K562 (cell line): ENCODE results near the gene COL1A1. TPM values are rescaled to one million over a fixed set of nuclear protein-coding genes. Genes with fewer than 3 reads are reported as not detected.

Experiments
- KAT2B ChIP-seq: IDR thresholded peaks from one replicate; pipeline ENCODE4 v1.6.1; 2012; ENCODE audit warnings: low read depth, mild to moderate bottlenecking, control low read depth, inconsistent platforms, low read length, moderate library complexity
- SMARCA5 ChIP-seq: fragments of 450-650 bp; IDR thresholded peaks from 2 replicates; pipeline ENCODE4 v1.6.1; 2016
- SP2 ChIP-seq: IDR thresholded peaks from 2 replicates; pipeline ENCODE4 v1.6.1; 2011; ENCODE audit warnings: mild to moderate bottlenecking, low read depth, low read length, moderate library complexity; ENCODE audit not compliant: poor library complexity, severe bottlenecking; ENCODE audit errors: extremely low read depth
- polyA plus RNA-seq, 8 experiments: library from polyadenylated mRNA; depleted of rRNA in 4 of 8; stranded (reverse) in 5 of 8; unstranded in 3 of 8; fragments of >200 nt; fragmentation: Nextera tagmentation in 2 of 8; fragmentation: Illumina TruSeq in 1 of 8; extraction: Ambion mirVana in 2 of 8; extraction: Trizol in 1 of 8; gene quantifications; 2 replicates each; pipeline versions ENCODE4 v1.2.1 to v1.2.3, GENCODE V29; 2011 to 2014; ENCODE audit warnings: inconsistent platforms in 1 of 8, missing spikeins in 1 of 8
- total RNA-seq, 7 experiments: library from RNA; depleted of rRNA in 6 of 7; stranded (reverse); fragments of >200 nt in 6 of 7; fragmentation: Illumina TruSeq in 2 of 7; extraction: Trizol in 2 of 7; gene quantifications; 2 replicates each; pipeline versions ENCODE4 v1.2.1 to v1.2.3, GENCODE V29; 2011 to 2021; ENCODE audit warnings: low replicate concordance in 1 of 7
- TF ChIP-seq, protein P1 (sequence below), 2 experiments: fragments of 450-650 bp; IDR thresholded peaks; 2 replicates each; pipeline ENCODE4 v1.6.1; 2016; ENCODE audit warnings: mild to moderate bottlenecking in 2 of 2, borderline replicate concordance in 1 of 2, low read depth in 1 of 2, moderate library complexity in 1 of 2

The COL1A1 gene
- total and polyA plus RNA-seq, 9 of the 15 experiments (the other 6 are each of a cell fraction or from before 2014, with no cell fraction given), result 0.04 to 3.4 (median 0.18) TPM

DNA sequence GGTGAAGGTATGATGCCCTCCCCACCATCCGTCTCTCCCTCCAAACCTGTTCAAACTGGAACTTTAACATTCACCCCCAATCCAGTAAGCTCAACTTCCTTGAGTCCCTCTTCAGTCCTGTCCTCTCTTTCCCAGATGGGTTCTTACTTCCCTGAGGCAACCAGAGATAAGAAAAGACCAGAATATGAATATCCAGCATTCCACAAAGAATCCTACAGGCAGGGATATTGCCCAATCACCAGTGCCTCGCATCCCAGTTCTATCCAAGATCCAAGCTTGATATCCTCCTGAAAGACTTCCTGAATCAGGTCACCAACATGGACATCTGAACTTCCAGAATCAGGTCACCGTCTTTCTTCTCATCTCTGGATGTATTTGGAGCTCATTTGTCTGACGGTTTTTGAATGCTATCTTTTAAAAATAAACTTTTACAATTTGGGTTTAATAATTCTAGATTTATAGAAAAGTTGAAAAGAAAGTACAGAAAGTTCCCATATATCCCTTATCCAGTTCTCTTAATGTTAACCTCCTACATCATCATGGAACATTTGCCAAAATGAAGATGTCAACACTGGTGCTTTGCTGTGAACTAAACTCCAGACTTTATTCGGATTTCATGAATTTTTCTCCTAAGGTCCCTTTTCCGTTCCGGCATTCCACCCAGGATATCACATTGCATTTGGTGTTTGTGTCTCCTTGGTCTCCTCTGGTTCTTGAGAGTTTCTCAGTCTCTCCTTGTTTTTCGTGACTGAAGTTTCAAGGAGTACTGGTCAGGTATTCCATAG lies 13.7 kb upstream of the COL1A1 start (continued):
- TF ChIP-seq, protein P1, sequence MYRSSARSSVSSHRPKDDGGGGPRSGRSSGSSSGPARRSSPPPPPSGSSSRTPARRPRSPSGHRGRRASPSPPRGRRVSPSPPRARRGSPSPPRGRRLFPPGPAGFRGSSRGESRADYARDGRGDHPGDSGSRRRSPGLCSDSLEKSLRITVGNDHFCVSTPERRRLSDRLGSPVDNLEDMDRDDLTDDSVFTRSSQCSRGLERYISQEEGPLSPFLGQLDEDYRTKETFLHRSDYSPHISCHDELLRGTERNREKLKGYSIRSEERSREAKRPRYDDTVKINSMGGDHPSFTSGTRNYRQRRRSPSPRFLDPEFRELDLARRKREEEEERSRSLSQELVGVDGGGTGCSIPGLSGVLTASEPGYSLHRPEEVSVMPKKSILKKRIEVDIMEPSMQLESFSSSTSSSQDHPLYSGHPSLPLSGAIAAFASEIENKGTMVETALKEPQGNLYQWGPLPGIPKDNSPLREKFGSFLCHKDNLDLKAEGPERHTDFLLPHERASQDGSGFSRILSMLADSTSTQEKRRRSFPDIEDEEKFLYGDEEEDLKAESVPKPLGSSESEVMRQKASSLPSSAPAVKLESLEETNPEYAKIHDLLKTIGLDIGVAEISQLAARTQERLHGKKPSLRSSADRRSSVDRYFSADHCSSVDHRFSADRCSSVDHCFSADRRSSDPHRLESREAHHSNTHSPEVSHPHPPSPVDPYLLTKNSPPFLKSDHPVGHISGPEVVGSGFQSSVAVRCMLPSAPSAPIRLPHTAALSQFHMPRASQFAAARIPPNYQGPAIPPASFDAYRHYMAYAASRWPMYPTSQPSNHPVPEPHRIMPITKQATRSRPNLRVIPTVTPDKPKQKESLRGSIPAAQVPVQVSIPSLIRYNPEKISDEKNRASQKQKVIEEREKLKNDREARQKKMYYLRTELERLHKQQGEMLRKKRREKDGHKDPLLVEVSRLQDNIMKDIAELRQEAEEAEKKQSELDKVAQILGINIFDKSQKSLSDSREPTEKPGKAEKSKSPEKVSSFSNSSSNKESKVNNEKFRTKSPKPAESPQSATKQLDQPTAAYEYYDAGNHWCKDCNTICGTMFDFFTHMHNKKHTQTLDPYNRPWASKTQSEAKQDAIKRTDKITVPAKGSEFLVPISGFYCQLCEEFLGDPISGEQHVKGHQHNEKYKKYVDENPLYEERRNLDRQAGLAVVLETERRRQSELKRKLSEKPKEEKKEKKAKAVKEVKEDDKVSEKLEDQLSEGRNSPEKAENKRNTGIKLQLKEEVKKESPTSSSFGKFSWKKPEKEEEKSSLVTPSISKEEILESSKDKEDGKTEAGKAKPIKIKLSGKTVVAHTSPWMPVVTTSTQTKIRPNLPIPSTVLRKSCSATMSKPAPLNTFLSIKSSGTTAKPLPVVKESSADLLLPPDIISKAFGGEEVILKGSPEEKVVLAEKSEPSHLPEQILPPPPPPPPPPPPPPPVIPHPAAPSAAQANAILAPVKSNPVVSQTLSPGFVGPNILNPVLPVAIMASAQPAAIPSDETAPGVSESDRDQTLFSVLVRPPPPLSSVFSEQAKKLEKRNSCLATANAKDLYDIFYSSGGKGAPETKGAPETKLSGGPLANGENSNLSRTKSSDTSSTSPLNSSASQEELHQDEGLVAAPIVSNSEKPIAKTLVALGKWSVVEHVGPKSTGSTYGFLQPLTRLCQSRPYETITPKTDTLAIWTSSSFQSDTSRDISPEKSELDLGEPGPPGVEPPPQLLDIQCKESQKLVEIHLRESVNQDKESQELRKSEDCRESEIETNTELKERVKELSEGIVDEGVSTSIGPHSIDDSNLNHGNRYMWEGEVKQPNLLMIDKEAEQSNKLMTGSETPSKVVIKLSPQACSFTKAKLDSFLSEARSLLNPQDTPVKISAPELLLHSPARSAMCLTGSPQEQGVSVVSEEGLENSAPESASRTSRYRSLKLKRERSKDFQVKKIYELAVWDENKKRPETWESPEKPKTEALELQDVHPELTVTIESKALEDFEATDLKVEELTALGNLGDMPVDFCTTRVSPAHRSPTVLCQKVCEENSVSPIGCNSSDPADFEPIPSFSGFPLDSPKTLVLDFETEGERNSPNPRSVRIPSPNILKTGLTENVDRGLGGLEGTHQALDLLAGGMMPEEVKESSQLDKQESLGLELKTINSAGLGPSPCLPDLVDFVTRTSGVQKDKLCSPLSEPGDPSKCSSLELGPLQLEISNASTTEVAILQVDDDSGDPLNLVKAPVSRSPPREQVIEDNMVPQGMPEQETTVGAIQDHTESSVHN (IDR thresholded peaks at IDR 0.05; ENCODE audit: borderline replicate concordance in 1 of 2, low read depth in 1 of 2), result no peak
- TF ChIP-seq KAT2B (no peak), SP2 (no peak), SMARCA5 (no peak)
